Adipocyte (in vitro differentiated cells): Measurements from ENCODE around the gene C11orf58.
A peak's percentile ranks its signal among the peaks of the same experiment; 100 is the strongest.

Source experiments
- DNase-seq: peaks from one replicate; pipeline ENCODE4 v3.0.0-alpha.2; 2015; ENCODE audit warnings: low read depth
- H3K27me3 ChIP-seq: replicated peaks from 2 replicates; pipeline ENCODE4 v1.7.0; 2013; ENCODE audit warnings: mild to moderate bottlenecking, low read length, moderate library complexity; ENCODE audit not compliant: control insufficient read depth, insufficient read depth
- H3K36me3 ChIP-seq: 2 replicates; pipeline ENCODE4 v1.7.0; 2013; ENCODE audit warnings: low read length, mild to moderate bottlenecking, moderate library complexity; ENCODE audit not compliant: control insufficient read depth, insufficient read depth, severe bottlenecking
- H3K4me1 ChIP-seq: 2 replicates; pipeline ENCODE4 v1.7.0; 2013; ENCODE audit warnings: mild to moderate bottlenecking, low read length, moderate library complexity; ENCODE audit not compliant: control insufficient read depth, insufficient read depth
- H3K4me3 ChIP-seq: 2 replicates; pipeline ENCODE4 v1.7.0; 2013; ENCODE audit warnings: mild to moderate bottlenecking, low read length, moderate library complexity
- H3K9ac ChIP-seq: 2 replicates; pipeline ENCODE4 v1.7.0; 2013; ENCODE audit warnings: mild to moderate bottlenecking, low read length, moderate library complexity
- H3K9me3 ChIP-seq: 2 replicates; pipeline ENCODE4 v1.7.0; 2013; ENCODE audit warnings: mild to moderate bottlenecking, low read length, moderate library complexity; ENCODE audit not compliant: control insufficient read depth

The C11orf58 gene

DNA sequence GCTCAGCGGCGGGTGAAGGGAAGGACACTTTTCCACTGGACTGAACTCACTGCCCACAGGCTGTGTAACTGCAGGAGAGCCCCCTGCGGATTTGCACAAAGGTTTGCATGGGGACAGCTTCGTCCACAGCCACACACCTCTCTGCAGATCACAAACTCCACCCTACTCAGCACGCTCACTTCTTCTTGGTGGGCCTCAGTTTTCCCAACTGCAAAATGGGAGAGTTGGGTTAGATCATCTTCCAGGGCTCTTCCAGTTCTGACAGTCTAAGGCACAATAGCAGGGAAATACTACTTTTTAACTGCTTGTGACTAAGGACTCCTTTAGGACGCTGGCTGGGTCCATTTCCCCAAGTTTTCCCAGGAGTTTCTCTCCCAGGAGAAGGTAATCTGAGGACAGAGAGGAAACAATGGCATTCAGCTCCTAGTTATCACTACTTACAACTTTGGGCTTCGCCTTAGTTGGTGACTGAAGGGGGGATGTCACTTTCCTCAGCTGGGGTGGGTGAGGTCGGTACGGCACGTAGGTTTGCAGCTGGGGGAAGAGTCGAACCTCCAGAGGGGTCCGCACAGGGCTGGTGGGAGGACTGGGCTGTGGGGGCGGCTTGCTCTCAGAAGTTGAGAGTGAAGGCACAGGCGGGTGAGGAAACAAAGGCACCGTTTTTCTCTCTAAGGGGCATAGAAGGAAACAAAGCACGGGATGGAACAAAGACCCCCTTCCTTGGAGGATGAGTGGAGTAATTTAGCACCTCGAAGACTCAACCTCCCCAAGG lies 55.8 kb downstream of the C11orf58 start:
- H3K4me3 ChIP-seq: no peak overlapping the region
- H3K9me3 ChIP-seq: no peaks in the 10 kb centered on the region
- H3K9ac ChIP-seq: no peak overlapping the region
- H3K27me3 ChIP-seq: no peaks in the 10 kb centered on the region
- DNase-seq: no peak
- H3K36me3 ChIP-seq: no peaks in the 10 kb centered on the region
- H3K4me1 ChIP-seq: peaks cover 41% of the 10 kb centered on the region

DNA sequence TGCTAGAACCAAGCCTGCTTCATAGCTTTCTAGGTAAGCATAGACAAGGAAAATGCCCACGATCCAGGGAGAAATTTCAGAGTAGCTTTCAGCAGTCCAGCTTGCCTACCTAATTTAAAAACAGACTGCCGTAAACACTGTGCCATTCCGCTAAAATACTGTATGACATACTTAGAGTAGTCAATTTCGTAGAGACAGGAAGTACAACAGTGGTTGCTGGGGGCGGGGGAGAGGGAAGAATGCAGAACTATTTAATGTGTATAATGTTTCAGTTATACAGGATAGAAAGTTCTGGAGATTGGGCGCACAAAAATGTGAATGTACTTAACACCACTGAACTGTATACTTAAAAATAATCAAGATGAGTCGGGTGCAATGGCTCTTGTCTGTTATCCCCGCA lies 56.7 kb downstream of the C11orf58 start:
- H3K36me3 ChIP-seq: no peaks in the 10 kb centered on the region
- DNase-seq: no peak
- no peak overlapping the region for H3K4me3 ChIP-seq
- H3K9me3 ChIP-seq: no peaks in the 10 kb centered on the region
- H3K9ac ChIP-seq: no peak overlapping the region
- no peaks in the 10 kb centered on the region for H3K27me3 ChIP-seq
- H3K4me1 ChIP-seq: peaks cover 41% of the 10 kb centered on the region

GRCh38 chr11:16796311-16796710 lies 57.9 kb downstream of the C11orf58 start:
- H3K36me3 ChIP-seq: no peaks in the 10 kb centered on the region
- H3K4me3 ChIP-seq: no peak overlapping the region
- DNase-seq: no peak
- no peak overlapping the region for H3K9ac ChIP-seq
- peaks cover 31% of the 10 kb centered on the region for H3K4me1 ChIP-seq
- H3K9me3 ChIP-seq: no peaks in the 10 kb centered on the region
- no peaks in the 10 kb centered on the region for H3K27me3 ChIP-seq

GRCh38 chr11:16797776-16798175 lies 59.3 kb downstream of the C11orf58 start:
- Histone ChIP-seq H3K4me3 (no peak overlapping the region), H3K27me3 (no peaks in the 10 kb centered on the region), H3K9ac (no peak overlapping the region), H3K9me3 (no peaks in the 10 kb centered on the region), H3K4me1 (peaks cover 16% of the 10 kb centered on the region), H3K36me3 (no peaks in the 10 kb centered on the region)
- DNase-seq: no peak

- Histone ChIP-seq H3K4me1 (peaks cover 9% of the 10 kb centered on the region), H3K36me3 (no peaks in the 10 kb centered on the region), H3K27me3 (no peaks in the 10 kb centered on the region), H3K9ac (no peak overlapping the region), H3K9me3 (no peaks in the 10 kb centered on the region), H3K4me3 (no peak overlapping the region)
- DNase-seq: no peak
Measured at GRCh38 chr11:16799221-16799620, 60.8 kb downstream of the C11orf58 start.

GRCh38 chr11:16799890-16800289 lies 61.4 kb downstream of the C11orf58 start:
- Histone ChIP-seq H3K4me1 (peaks cover 16% of the 10 kb centered on the region), H3K9me3 (no peaks in the 10 kb centered on the region), H3K9ac (no peak overlapping the region), H3K27me3 (no peaks in the 10 kb centered on the region), H3K4me3 (no peak overlapping the region), H3K36me3 (no peaks in the 10 kb centered on the region)
- DNase-seq: no peak

GRCh38 chr11:16800382-16800781 lies 61.9 kb downstream of the C11orf58 start:
- Histone ChIP-seq H3K36me3 (no peaks in the 10 kb centered on the region), H3K27me3 (no peaks in the 10 kb centered on the region), H3K9me3 (no peaks in the 10 kb centered on the region), H3K4me1 (peaks cover 21% of the 10 kb centered on the region), H3K9ac (no peak overlapping the region), H3K4me3 (no peak overlapping the region)
- DNase-seq: no peak

GRCh38 chr11:16801288-16801980 lies 63.0 kb downstream of the C11orf58 start:
- no peaks in the 10 kb centered on the region for H3K9me3 ChIP-seq
- H3K4me1 ChIP-seq: peaks cover 27% of the 10 kb centered on the region
- no peak for DNase-seq
- H3K36me3 ChIP-seq: no peaks in the 10 kb centered on the region
- no peak overlapping the region for H3K9ac ChIP-seq
- no peaks in the 10 kb centered on the region for H3K27me3 ChIP-seq
- no peak overlapping the region for H3K4me3 ChIP-seq

GRCh38 chr11:16804104-16804947 lies 65.9 kb downstream of the C11orf58 start:
- no peaks in the 10 kb centered on the region for H3K27me3 ChIP-seq
- DNase-seq: peak; percentile 59
- peak overlapping the region; percentile 3 for H3K4me3 ChIP-seq
- no peaks in the 10 kb centered on the region for H3K9me3 ChIP-seq
- H3K9ac ChIP-seq: peak overlapping the region; percentile 69
- peaks cover 42% of the 10 kb centered on the region for H3K4me1 ChIP-seq
- no peaks in the 10 kb centered on the region for H3K36me3 ChIP-seq

DNA sequence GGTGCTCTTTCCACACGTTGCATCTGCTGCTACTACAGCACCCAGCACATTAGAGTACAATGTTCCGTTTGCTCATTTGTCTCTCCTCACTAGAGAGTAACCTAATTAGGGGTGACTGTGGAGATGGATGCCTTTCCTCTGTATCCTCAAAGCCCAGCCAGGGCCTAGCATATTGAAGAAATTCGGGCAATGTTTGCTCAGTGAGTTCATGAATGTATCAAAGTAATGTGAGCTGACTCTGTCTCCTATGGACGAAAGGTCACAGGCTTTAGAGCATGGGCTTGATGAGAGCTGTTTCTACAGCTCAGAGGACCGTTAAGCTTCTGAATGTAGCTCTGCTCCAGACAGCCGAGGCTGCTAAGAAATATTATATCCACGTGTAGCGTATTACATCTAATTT lies 67.5 kb downstream of the C11orf58 start:
- peak overlapping the region; percentile 69 for H3K9ac ChIP-seq
- no peaks in the 10 kb centered on the region for H3K36me3 ChIP-seq
- no peak overlapping the region for H3K4me3 ChIP-seq
- H3K9me3 ChIP-seq: no peaks in the 10 kb centered on the region
- peak; percentile 79 for DNase-seq
- H3K4me1 ChIP-seq: peaks cover 58% of the 10 kb centered on the region
- no peaks in the 10 kb centered on the region for H3K27me3 ChIP-seq

DNA sequence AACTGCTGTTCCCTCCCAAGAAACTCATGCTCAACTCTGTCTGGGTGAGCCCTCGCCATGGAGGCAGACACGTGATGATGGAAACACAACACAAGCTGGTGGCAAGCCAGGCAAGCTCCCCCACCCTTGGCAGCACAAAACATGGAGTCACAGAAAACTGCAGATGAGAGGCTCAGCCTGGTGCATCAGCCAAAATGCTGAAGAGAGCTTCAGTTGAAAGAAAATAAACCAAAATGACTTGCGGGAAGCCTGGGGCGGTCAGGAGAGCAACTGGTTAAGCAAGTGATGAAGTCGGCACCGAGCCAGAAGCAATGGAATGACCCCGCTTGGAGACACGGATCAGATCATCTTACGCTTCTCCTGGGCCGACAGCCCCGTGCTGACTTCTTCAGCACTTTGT lies 68.3 kb downstream of the C11orf58 start:
- Histone ChIP-seq H3K36me3 (no peaks in the 10 kb centered on the region), H3K9ac (peak overlapping the region; percentile 69), H3K9me3 (no peaks in the 10 kb centered on the region), H3K27me3 (no peaks in the 10 kb centered on the region), H3K4me1 (peaks cover 61% of the 10 kb centered on the region), H3K4me3 (no peak overlapping the region)
- DNase-seq: no peak
